DND-41 (cell line): Measurements from ENCODE around the gene MEGF8.

ENCODE experiments used
- CTCF ChIP-seq: IDR thresholded peaks from 2 replicates; pipeline ENCODE4 v1.5.1; 2012; ENCODE audit warnings: borderline replicate concordance, low read length, moderate library complexity, mild to moderate bottlenecking; ENCODE audit not compliant: poor library complexity, severe bottlenecking; ENCODE audit errors: extremely low read depth
- EZH2 ChIP-seq: IDR thresholded peaks from 3 replicates; pipeline ENCODE4 v1.6.1; 2012; ENCODE audit warnings: borderline replicate concordance, low read depth, mild to moderate bottlenecking, moderate library complexity, low read length, inconsistent platforms; ENCODE audit not compliant: severe bottlenecking

GRCh38 chr19:42378225-42379215 is 53.1 kb downstream of the MEGF8 start:
- TF ChIP-seq CTCF (no peak), EZH2 (no peak)
